ENCODE data around the gene SOX15. TPM values are rescaled to one million over a fixed set of nuclear protein-coding genes. Genes with fewer than 3 reads are reported as not detected.

Gene SOX15
- total and polyA plus RNA-seq, 2 of the 4 experiments (the other 2 are of a cell fraction), result 0.18 to 0.62 TPM

DNA sequence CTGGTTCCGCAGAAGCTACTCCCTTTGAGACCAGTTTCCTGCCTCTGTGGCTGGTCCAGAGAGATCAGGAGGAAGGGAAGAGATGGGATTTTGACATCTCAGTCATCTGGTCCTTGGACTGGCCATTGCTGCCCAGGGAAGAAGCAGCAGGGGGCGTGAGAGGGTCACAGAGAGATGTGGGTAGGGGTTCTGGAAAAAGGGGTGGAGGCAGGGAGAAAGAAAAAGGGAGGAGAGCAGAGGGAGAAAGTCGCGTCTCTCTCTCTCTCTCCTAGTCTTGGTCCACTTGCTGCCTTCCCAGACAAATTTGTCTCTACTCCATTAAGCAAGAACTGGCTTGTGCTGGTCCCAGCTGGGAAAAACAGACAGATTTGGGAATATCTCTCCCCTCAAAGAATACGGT lies 44.5 kb upstream of the SOX15 start:
- Histone ChIP-seq H2AK5ac (ENCODE audit: low read depth, low read length) (no peak overlapping the region), H3K23ac (ENCODE audit: low read depth, low read length) (no peak overlapping the region), H3K56ac (ENCODE audit: extremely low read depth, insufficient read depth, low read length) (no peak overlapping the region), H3K27me3 (ENCODE audit: control insufficient read depth, insufficient read depth, low read length) (peaks cover 6% of the 10 kb centered on the region; the same call in 1 of the 2 replicates), H3K9me1 (ENCODE audit: insufficient read depth, low read length) (no peaks in the 10 kb centered on the region), H2AFZ (replicated peaks; ENCODE audit: low read length, poor library complexity) (peak overlapping the region; percentile 81), H3K36me3 (ENCODE audit: control insufficient read depth, insufficient read depth, low read length) (no peaks in the 10 kb centered on the region), H3K18ac (ENCODE audit: low read depth, low read length) (no peak overlapping the region), H3K4ac (ENCODE audit: low read depth, low read length) (no peak overlapping the region), H4K8ac (ENCODE audit: low read depth in 2 of 2, low read length in 2 of 2) (no peak overlapping the region), H2AK9ac (replicated peaks; ENCODE audit: low read depth, low read length, poor library complexity) (peak overlapping the region; percentile 37), H3K9me3 (ENCODE audit: control insufficient read depth, insufficient read depth, low read length) (no peaks in the 10 kb centered on the region), H3K4me3 (ENCODE audit: insufficient read depth, low read depth, low read length) (no peak overlapping the region), H2BK5ac (ENCODE audit: low read depth, low read length, poor library complexity, severe bottlenecking) (no peak overlapping the region), H4K91ac (ENCODE audit: insufficient read depth, low read depth, low read length) (no peak overlapping the region), H4K5ac (ENCODE audit: low read depth, low read length) (no peak overlapping the region), H2BK20ac (ENCODE audit: low read depth, low read length) (no peak overlapping the region), H3K4me2 (ENCODE audit: low read depth, low read length) (no peak overlapping the region), H2BK120ac (ENCODE audit: low read depth, low read length) (no peak overlapping the region), H4K20me1 (ENCODE audit: insufficient read depth, low read length) (no peaks in the 10 kb centered on the region), H3K9ac (ENCODE audit: low read depth, low read length) (0 out of 2 replicates have a peak overlapping the region, but pooled peaks have one; percentile 18), H3K27ac (ENCODE audit: insufficient read depth, low read length) (no peak overlapping the region), H3K79me1 (ENCODE audit: low read depth in 1 of 2, low read length in 2 of 2) (no peaks in the 10 kb centered on the region), H3K4me1 (ENCODE audit: control insufficient read depth, insufficient read depth, low read length) (no peaks in the 10 kb centered on the region), H3K14ac (replicated peaks; ENCODE audit: low read depth, low read length) (no peak overlapping the region), H2BK15ac (ENCODE audit: low read depth, low read length) (no peak overlapping the region)
- TF ChIP-seq BHLHE40 (IDR thresholded peaks at IDR 0.05; ENCODE audit: low read depth, low read length), result no peak
- TF ChIP-seq, protein P1, sequence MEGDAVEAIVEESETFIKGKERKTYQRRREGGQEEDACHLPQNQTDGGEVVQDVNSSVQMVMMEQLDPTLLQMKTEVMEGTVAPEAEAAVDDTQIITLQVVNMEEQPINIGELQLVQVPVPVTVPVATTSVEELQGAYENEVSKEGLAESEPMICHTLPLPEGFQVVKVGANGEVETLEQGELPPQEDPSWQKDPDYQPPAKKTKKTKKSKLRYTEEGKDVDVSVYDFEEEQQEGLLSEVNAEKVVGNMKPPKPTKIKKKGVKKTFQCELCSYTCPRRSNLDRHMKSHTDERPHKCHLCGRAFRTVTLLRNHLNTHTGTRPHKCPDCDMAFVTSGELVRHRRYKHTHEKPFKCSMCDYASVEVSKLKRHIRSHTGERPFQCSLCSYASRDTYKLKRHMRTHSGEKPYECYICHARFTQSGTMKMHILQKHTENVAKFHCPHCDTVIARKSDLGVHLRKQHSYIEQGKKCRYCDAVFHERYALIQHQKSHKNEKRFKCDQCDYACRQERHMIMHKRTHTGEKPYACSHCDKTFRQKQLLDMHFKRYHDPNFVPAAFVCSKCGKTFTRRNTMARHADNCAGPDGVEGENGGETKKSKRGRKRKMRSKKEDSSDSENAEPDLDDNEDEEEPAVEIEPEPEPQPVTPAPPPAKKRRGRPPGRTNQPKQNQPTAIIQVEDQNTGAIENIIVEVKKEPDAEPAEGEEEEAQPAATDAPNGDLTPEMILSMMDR (conservative IDR thresholded peaks at IDR 0.05; ENCODE audit: low read depth, low read length), result peak; percentile 67
- peak; percentile 67 for TF ChIP-seq SMC3 (IDR thresholded peaks at IDR 0.05; ENCODE audit: low read depth, low read length)
- peak; percentile 70 for TF ChIP-seq RAD21 (IDR thresholded peaks at IDR 0.05; ENCODE audit: low read length)
- POLR2A ChIA-PET (ENCODE audit: unreplicated experiment), result interaction anchor here (0.5 to 0.7 kb wide), 2 partner anchors 16 to 30 kb away, joined by 4 to 11 read pairs; partner anchors contain the start of gene ATP1B2
- no TSS peak for BruUV-seq (replicated peaks)
- 41% methylated on average over 2 of the region's 5 CpGs; no CpG with 5 or more reads in 1 of the 2 experiments for WGBS, 2 experiments (ENCODE audit: extremely low coverage in 2 of 2, insufficient read length in 1 of 2)
- ATAC-seq (ENCODE audit: low read depth) (peak; percentile 87), DNase-seq (peak; percentile 41)
- dilution Hi-C loops (cut with HindIII; ENCODE audit: low sequenced_read_pairs, unreplicated experiment), result no loop called here
- intact Hi-C loops (cut with micrococcal nuclease), result loop anchor here (1.0 kb wide), 2 partner anchors 54 to 83 kb away; partner anchors contain the start of genes DNAH2 and WRAP53
- CTCF ChIA-PET, result interaction anchor here (1.1 to 5.3 kb wide), 3 partner anchors 39 to 60 kb away, joined by 3 to 27 read pairs (median 4); partner anchors contain the start of genes TP53 and WRAP53
- in situ Hi-C loops (cut with MboI; ENCODE audit: low sequenced_read_pairs), result no loop called here
